ENCODE results near the gene ZNF280A.
"Not testable (repeated sequence)": the region's sequence is repeated elsewhere in the genome, so short reads cannot be mapped to it uniquely, and the experiment has no call there.

Gene ZNF280A

DNA sequence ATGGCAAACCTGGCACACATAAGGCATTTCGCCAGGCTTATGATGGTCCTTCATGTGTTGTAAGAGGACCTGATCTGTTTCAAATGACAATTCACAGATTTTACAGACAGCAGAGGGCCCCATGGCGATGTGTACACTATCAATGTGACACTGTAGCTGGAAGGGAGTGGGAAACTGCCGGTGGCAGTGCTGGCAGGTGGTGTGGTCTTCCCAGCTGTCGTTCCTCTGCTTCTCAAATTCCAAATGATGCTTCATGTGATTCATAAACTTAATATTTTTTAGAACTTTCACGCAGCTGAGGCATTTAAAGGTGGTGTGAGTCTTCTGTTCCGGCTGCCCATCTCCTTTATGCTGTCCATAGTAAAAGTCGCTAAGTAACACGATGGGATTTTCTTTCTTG is 5.6 kb downstream of the ZNF280A start:
- DNase-seq (ENCODE audit: low read depth in 2 of 3, low spot score in 1 of 3) = not testable (repeated sequence)

DNA sequence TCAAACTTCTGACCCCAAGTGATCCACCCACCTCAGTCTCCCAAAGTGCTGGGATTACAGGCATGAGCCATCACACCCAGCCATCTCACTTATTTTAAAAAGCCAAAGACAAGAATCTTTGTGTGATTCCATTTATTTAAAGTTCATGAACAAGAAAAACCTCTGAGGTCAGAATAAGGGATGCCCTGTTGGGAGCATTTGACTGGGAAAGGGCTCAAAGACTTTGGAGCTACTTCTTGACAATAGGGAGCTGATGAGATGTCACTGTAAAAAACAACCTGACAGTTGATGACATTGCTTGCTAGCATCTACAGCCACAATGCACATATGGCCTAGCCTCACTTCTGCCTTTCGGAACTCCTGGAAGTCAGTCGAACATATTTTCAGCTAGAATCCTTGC is 6.5 kb downstream of the ZNF280A start:
- DNase-seq (ENCODE audit: low read depth in 2 of 3, low spot score in 1 of 3) = no peak

DNA sequence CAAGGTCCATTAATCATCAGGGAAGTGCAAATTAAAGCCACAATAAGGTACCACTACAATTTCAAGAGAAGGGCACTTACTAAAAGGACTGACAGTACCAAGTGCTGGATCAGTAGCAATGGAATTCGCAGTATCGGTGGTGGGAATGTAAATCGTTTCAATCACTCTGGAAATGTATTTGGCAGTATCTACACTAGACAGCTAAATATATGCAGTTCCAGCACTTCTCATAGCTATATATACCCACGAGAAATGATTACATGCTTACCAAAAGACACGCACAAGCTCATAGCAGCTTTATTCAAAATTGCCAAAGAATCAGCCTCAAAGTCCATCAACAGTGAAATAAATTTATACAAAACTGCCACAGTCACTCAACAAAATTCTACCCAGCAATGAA is 7.1 kb downstream of the ZNF280A start:
- no peak for DNase-seq (ENCODE audit: low read depth in 2 of 3, low spot score in 1 of 3)

DNA sequence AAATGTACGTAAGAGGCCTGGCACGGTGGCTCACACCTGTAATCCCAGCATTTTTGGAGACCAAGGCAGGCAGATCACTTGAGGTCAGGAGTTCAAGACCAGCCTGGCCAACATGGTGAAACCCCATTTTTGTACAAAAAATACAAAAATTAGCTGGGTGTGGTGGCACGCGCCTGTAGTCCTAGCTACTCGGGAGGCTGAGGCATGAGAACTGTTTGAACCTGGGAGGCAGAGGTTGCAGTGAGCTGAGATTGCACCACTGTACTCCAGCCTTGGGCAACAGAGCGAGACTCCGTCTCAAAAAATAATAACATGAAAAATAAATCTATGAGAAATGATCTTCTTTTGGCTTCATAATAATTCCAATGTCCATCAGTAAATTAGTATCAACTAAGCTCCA is 9.2 kb downstream of the ZNF280A start:
- DNase-seq (ENCODE audit: low read depth in 2 of 3, low spot score in 1 of 3) = not testable (repeated sequence)

DNA sequence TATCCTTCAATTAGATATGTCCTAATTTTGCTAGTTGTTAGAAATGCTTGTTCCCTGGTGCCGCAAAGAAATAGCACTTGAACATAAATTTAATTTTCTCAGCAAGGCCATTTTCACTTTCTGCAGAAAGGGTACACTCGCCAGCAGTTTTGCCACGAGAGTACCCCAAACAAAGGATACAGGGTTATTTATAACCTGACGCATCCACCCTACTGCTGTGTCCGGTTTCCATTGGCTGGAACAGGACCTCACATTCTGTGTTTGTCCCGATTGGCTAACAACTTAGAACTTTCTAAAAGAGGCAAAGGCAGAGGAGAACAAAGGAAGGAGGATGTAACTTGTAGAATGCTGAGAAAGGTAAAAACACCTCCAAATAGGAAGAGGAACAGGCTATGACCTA is 10.2 kb downstream of the ZNF280A start:
- not testable (repeated sequence) for DNase-seq (ENCODE audit: low read depth in 2 of 3, low spot score in 1 of 3)

DNA sequence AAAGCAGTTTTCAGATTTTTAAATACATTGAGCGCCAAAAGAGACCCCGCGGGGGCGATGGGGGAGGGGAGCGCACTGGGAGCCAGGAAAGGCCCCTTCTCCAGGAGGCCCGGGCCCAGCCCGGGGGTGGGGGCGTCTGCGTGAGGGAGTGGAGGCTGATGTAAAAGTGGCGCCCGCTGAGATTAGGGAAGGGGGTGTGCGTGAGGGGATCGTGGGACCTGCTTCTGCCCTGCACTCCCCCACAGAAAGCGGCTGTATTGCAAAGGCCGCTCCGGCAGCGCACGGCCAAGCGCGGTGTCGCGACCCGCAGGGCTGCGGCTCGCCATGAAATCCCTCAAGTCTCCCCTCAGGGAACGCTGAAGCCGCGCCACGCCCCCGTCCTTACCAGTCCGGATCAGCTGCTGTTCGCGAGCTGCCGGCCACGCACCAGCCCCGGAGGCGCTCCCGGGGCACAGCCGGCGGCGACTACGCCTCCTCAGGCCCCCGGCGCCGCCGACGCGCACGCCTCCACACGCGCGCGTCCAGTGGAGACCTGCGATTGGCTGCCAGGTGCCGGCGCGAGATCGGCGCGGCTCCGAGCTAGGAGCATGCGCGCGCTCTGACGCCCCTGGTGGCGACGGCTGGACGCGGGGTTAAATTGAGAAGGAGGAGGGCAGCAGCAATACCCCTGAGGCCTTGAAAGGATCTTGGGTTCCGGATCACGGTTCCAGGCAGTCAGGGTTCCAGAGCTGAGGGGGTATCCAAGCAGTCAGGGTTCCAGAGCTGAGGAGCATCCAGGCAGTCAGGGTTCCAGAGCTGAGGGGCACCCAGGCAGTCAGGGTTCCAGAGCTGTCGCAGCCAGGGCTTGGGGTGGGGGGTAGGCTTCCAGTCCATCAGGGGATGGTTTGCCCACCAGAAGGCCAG is 11.5 kb downstream of the ZNF280A start, which contains the start of gene ZNF280B:
Gene ZNF280B, minus strand, starts transcription at position 469 of the 903 bp plus-strand sequence. CDS start 19,344 bp downstream, outside the sequence.
- peak; percentile 77 to 83 (median 78) for DNase-seq (ENCODE audit: low read depth in 2 of 3, low spot score in 1 of 3)

DNA sequence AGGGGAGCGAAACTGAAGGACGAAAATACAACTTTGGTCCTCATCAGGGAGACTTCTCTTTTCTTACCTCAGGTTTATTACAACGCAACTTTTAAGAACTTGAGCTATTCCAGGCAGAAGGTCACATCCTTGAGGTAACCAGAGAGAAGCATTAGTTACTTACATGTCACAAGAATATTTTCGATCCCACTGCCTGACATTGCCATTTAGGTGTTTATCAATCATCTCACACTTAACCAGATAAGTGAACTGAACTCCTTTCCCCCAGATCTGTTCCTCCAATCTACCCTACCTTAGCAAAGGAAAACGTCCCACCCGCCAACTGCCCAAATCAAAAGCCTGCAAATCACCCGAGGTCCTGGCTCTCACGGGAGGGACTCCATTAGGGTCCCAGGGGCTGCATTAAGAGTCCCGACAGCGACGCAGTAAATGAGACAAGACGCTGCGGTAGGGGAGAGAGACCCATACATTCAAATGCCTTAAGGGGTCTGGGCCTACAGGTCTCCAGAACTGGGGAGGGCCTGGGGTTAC is 12.3 kb downstream of the ZNF280A start:
- DNase-seq (ENCODE audit: low read depth in 2 of 3, low spot score in 1 of 3) = no peak

DNA sequence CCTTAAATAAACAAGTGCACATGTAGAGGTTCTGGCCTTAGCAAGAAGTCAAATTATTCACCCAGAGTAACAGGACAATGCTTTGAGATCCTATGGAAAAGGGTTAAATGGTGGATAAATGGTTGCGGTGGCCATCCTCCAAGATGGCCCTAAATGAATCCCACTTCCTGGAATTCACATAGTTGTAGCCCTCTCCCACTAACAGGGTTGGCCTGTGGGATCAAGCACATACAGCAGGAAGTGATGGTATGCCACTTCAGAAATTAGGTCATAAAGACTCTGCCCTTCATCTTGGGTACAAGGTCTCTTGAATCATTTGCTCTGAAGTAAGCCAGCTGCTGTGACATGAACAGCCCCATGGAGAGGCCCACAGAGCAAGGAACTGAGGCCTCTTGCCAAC is 13.3 kb downstream of the ZNF280A start:
- DNase-seq (ENCODE audit: low read depth in 2 of 3, low spot score in 1 of 3) = no peak

DNA sequence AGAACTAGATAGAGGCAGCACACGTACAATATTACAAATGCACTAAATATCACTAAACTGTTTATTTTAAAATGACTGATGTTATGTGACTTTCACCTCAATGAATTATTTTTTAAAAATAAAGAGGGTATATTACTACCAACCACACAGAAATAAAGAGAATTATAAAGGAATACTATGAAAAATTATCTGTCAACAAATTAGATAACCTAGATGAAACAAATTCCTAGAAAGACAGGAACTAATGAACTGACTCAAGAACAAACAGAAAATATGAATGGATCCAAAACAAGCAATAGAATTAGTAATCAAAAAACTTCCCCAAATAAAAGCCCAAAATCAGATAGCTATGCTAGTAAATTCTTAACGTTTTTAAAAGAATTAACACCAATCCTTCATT is 21.8 kb downstream of the ZNF280A start:
- no peak for DNase-seq (ENCODE audit: low read depth in 2 of 3, low spot score in 1 of 3)

DNA sequence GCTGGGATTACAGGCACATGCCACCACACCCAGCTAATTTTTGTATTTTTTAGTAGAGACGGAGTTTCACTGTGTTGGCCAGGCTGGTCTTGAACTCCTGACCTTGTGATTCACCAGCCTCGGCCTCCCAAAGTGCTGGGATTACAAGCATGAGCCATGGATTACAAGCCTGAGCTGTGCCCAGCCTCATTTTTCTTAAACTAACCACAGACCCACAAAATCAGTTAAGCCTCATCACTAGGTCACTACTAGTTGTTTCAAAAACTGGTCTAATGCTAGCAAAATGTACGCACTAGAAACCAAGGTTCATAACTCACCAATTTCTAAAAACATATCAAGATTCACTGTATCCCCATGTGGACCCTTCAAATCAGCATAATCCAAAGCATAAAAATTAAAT is 28.5 kb downstream of the ZNF280A start:
- not testable (repeated sequence) for DNase-seq (ENCODE audit: low read depth in 2 of 3, low spot score in 1 of 3)

DNA sequence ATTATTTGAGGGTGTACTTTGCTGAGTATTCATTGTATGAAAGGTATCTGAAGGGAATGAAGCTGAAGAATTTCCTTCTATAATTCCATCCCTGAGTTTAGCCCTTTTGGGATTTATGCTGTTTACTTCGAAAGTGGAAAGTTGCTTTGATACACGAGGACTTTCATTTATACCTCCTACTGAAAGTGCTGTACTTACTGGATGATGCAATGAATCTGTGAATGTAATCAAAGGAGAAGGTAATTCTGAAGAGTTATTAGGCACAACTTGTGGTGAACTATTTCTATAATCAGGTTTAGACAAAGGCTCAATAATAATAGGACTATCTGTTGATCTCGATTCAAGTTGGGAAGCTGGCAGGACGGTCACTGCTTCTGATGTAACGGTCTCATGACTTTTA is 31.3 kb downstream of the ZNF280A start:
- no peak for DNase-seq (ENCODE audit: low read depth in 2 of 3, low spot score in 1 of 3)

DNA sequence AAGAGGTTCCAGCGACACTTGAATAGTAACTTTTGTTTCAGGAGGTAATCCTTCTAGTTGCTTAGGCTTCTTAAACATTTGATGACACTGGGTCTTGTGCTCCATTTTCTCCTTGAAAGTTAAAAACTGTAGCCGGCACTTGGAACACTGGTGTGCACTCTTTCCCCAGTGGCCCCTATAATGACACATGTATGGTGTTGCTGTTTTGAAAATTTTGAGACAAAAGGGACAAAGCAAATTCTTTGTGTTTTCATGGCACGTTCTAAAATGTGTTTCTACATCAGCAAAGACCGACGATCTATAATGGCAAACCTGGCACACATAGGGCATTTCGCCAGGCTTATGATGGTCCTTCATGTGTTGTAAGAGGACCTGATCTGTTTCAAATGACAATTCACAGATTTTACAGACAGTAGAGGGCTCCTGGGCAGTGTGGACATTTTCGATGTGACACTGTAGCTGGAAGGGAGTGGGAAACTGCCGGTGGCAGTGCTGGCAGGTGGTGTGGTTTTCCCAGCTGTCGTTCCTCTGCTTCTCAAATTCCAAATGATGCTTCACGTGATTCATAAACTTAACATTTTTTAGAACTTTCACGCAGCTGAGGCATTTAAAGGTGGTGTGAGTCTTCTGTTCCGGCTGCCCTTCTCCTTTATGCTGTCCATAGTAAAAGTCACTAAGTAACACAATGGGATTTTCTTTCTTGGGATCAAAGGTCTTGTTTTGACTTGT is 32.0 kb downstream of the ZNF280A start:
- DNase-seq (ENCODE audit: low read depth in 2 of 3, low spot score in 1 of 3) = no peak

DNA sequence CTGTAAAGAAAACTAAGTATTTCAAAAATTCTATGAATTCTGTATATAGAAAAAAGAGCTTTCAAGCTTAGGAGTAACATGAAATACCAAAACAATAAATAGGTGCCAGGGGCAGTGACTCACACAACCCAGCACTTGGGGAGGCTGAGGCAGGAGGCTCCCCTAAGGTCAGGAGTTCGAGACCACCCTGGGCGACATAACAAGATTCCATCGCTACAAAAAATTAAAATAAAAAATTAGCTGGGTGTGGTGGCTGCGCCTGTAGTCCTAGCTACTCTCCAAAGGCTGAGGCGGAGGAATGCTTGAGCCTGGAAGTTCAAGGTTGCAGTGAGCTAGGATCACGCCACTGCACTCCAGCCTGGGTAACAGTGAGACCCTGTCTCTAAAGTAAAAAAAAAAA is 33.0 kb downstream of the ZNF280A start:
- no peak for DNase-seq (ENCODE audit: low read depth in 2 of 3, low spot score in 1 of 3)

DNA sequence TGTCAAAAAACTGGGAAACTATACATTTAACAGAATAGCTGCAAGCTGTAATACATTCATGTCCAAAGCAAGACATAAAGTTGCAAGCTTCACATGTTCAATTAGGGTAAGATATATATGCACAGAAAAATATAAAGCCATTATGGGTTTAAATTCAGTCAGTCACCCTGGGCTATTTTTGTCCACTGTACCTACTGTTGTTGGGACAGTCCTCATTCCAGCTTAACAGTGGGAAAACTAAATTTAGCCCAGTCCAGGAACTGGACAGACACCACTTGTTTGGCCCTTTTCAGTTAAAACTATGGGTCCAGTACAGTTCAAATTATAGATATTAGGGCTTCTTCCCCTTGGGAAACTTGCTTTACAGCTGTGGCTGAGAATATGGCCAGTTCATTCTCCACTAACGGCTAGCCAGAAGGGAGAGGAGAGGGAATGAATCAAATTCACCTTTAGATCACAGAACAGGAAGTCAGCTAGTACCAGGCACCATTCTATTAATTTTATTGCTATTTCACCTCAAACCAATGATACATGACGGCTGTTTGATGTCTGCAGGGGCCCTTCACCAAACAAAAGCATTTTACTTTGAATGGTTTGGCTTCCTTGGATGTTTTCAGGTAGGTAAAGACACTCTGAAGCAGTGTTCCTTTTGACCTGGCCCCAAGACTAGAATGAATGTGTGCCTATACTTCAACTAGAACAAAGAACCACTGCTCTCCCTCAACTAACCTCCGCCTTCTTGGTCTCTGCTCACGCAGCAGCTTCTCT is 33.8 kb downstream of the ZNF280A start:
- no peak for DNase-seq (ENCODE audit: low read depth in 2 of 3, low spot score in 1 of 3)

DNA sequence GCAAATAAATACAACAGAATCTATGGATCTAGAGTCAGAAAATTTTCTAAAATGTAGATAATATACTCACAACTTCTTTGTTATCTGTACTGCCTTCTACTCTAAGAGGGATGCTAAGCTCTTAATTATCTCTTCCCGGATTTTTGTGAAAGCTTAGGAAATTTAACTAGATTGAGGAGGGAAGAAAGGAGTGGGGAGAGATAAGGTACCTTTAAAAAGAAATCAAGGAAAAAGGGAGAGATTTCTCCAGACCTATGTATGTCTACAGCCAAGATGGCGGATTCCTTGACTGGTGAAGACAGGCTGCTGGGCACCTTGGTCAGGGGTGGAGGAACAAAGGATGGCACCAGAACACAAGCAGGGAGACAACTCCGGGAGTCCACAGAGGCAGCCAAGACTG is 34.5 kb downstream of the ZNF280A start:
- DNase-seq (ENCODE audit: low read depth in 2 of 3, low spot score in 1 of 3) = no peak

DNA sequence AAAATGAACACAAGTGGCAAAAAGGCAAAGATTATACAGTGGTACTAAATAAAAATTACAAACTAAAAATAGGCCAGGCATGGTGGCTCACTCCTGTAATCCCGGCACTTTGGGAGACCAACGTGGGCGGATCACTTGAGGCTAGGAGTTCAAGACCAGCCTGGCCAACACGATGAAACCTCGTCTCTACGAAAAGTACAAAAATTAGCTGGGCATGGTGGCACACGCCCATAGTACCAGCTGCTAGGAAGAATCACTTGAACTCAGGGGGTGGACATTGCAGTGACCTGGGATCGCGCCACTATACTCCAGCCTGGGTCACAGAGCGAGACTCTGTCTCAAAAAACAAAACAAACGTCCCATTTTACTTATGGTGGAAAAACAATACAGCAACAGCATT is 36.0 kb downstream of the ZNF280A start:
- no peak for DNase-seq (ENCODE audit: low read depth in 2 of 3, low spot score in 1 of 3)

DNA sequence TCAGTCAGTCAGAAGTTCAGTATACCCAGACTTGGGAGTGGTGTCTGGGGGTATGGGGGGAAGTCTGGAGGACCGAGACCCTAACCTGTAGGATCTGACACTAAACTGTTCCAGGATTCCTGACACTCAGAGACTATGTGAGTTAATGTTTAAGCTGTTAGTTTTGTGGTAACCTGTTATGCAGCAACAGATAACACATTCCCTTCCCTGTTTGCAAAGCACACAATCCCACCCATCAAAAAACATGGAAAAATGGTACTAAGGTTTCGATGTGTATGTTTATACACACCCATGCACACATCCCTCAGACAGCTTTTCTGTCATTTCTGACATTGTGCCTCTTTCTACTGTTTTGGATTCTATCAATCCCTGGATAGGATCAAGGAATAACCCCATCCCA is 39.1 kb downstream of the ZNF280A start:
- no peak for DNase-seq (ENCODE audit: low read depth in 2 of 3, low spot score in 1 of 3)

DNA sequence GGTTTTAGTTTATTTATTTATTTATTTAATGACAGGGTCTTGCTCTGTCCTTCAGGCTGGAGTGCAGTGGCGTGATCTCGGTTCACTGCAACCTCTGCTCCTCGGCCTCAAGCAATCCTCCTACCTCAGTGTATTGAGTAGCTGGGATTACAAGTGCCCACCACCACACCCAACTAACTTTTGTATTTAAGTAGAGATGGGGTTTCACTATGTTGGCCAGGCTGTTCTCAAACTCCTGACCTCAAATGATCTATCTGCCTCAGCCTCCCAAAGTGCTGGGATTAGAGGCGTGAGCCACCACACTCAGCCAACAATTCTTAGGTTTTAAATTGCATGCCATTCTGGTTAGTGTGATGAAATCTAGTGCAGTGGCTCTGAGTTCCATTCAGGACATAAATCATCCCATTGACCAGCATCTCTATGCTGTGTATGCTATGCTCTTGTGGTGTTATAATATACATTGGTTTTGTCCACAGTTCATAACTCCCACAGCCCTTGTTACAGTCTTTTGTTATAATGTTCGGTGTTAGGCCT is 40.0 kb downstream of the ZNF280A start:
- no peak for DNase-seq (ENCODE audit: low read depth in 2 of 3, low spot score in 1 of 3)

DNA sequence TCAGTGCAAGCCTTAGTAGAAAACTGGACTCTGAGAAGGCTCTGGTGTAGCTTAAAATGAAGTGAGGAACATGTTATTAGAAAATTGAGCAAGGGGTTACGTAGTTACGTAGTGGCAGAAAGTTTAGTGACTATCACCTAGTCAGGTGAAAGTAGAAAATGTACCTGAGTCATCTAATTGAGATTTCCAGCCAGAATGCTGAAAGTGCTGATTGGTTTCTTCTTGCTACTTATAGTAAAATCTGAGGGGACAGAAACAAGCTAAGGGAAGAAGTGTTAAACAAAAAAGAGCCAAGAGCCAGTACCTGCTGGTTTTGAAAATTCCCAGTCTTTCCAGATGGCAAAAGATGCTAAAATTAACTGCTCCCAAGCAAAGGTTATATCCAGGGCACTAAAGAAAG is 41.0 kb downstream of the ZNF280A start:
- no peak for DNase-seq (ENCODE audit: low read depth in 2 of 3, low spot score in 1 of 3)

DNA sequence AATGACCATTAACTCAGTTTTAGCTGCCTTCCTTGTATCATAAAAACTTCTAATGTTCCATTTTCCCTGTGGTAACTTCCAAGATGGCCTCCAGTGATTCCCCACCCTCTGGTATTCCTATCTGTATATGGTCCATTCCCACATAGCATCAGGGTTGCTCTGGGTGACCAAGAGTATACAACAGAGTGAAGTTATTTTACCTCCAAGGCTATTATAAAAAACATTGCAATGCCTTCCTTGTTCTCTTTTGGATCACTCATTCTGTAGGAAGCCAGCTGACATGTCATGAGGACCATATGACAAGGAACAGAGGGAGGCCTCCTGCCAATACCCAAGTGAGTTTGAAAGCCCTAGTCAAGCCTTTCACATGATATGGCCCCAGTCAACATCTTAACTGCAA is 41.6 kb downstream of the ZNF280A start:
- DNase-seq (ENCODE audit: low read depth in 2 of 3, low spot score in 1 of 3) = no peak

DNA sequence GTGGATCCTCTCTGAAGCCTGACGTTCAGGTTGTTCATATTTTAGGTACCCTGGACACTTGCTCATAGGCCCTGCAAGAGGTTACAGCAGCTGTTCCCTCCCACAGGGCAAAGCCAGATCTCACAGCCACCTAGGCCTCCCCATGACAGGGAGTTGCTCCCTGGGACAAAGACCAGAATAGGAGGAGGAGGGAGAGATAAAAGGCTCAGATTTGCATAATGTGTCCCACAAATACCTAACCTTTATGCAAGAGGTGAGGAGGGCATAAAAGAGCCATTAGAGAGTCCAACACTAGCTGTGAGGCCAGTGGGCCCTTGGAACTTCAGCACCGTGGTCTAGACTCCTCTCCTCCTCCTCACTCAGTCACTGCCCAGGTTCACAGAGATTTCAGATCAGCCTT is 45.3 kb downstream of the ZNF280A start:
- no peak for DNase-seq (ENCODE audit: low read depth in 2 of 3, low spot score in 1 of 3)

All from stimulated activated CD4-positive, alpha-beta T cell treated with anti-CD3 and anti-CD28 coated beads, Interleukin-12 subunit alpha, Interleukin-12 subunit beta, amount 100 ng/mL, for 48 hours (primary cell).